ENCODE measurements around the gene MEIOB. TPM values are rescaled to one million over a fixed set of nuclear protein-coding genes. Genes with fewer than 3 reads are reported as not detected.

The MEIOB gene
- polyA plus RNA-seq, 4 donors: 0.34 to 0.38 TPM; not detected in 2

Other genes with a start within 250 kb of the MEIOB start
- 10 to 100 TPM; 17.0 to 52.4 (median 36.3) TPM for gene JPT2, start 193.9 kb downstream of the MEIOB start, polyA plus RNA-seq
- 10 to 100 TPM; 26.2 to 60.1 (median 39.6) TPM for gene MAPK8IP3, start 166.0 kb downstream of the MEIOB start, polyA plus RNA-seq
- 100 to 1,000 TPM in 2 of 4 donors, 10 to 100 TPM in 2; 61.2 to 293 (median 153) TPM for gene NME3, start 100.6 kb downstream of the MEIOB start, polyA plus RNA-seq
- gene EME2, start 99.4 kb downstream of the MEIOB start, polyA plus RNA-seq: 10 to 100 TPM in 2 of 4 donors, 1 to 10 TPM in 2; 6.8 to 16.1 (median 9.6) TPM
- gene MRPS34, start 99.0 kb downstream of the MEIOB start, polyA plus RNA-seq: 100 to 1,000 TPM in 3 of 4 donors, 10 to 100 TPM in 1; 88.9 to 199 (median 172) TPM
- 100 to 1,000 TPM in 2 of 4 donors, 10 to 100 TPM in 2; 41.3 to 197 (median 97.4) TPM for gene SPSB3, start 89.6 kb downstream of the MEIOB start, polyA plus RNA-seq
- 10 to 100 TPM; 38.6 to 70.7 (median 61.8) TPM for gene NUBP2, start 89.2 kb downstream of the MEIOB start, polyA plus RNA-seq
- gene IGFALS, start 78.5 kb downstream of the MEIOB start, polyA plus RNA-seq: 10 to 100 TPM in 1 of 4 donors, under 1 TPM in 3; 0.16 to 17.0 (median 0.38) TPM
- 100 to 1,000 TPM in 2 of 4 donors, 10 to 100 TPM in 2; 49.4 to 167 (median 102) TPM for gene HAGH, start 45.3 kb downstream of the MEIOB start, polyA plus RNA-seq
- 100 to 1,000 TPM in 1 of 4 donors, 10 to 100 TPM in 3; 55.1 to 181 (median 76.7) TPM for gene FAHD1, start 45.0 kb downstream of the MEIOB start, polyA plus RNA-seq
- under 1 TPM in 1 of 4 donors, not detected in 3; 0.04 TPM for gene HS3ST6, start 46.3 kb upstream of the MEIOB start, polyA plus RNA-seq
- 100 to 1,000 TPM in 1 of 4 donors, 10 to 100 TPM in 3; 50.6 to 105 (median 62.0) TPM for gene MSRB1, start 71.0 kb upstream of the MEIOB start, polyA plus RNA-seq
- 1 to 10 TPM in 1 of 4 donors, under 1 TPM in 2, not detected in 1; 0.38 to 1.1 (median 0.67) TPM for gene RPL3L, start 82.5 kb upstream of the MEIOB start, polyA plus RNA-seq
- 100 to 1,000 TPM; 132 to 544 (median 376) TPM for gene NDUFB10, start 87.4 kb upstream of the MEIOB start, polyA plus RNA-seq
- 1,000 to 10,000 TPM; 1,075 to 4,112 (median 2,558) TPM for gene RPS2, start 92.7 kb upstream of the MEIOB start, polyA plus RNA-seq
- gene RNF151, start 94.7 kb upstream of the MEIOB start, polyA plus RNA-seq: under 1 TPM in 2 of 4 donors, not detected in 2; 0.09 to 0.18 TPM
- 10 to 100 TPM; 34.1 to 49.7 (median 45.6) TPM for gene TBL3, start 99.9 kb upstream of the MEIOB start, polyA plus RNA-seq
- 10 to 100 TPM in 2 of 4 donors, 1 to 10 TPM in 2; 3.1 to 30.5 (median 10.8) TPM for gene NOXO1, start 109.3 kb upstream of the MEIOB start, polyA plus RNA-seq
- 100 to 1,000 TPM in 2 of 4 donors, 10 to 100 TPM in 2; 50.4 to 261 (median 94.7) TPM for gene GFER, start 112.0 kb upstream of the MEIOB start, polyA plus RNA-seq
- gene SYNGR3, start 117.8 kb upstream of the MEIOB start, polyA plus RNA-seq: 1 to 10 TPM in 2 of 4 donors, under 1 TPM in 2; 0.45 to 5.4 (median 0.92) TPM
- 10 to 100 TPM; 26.7 to 51.9 (median 29.7) TPM for gene ZNF598, start 137.7 kb upstream of the MEIOB start, polyA plus RNA-seq
- gene NPW, start 147.6 kb upstream of the MEIOB start, polyA plus RNA-seq: 1 to 10 TPM in 1 of 4 donors, under 1 TPM in 2, not detected in 1; 0.48 to 9.0 (median 0.81) TPM
- 10 to 100 TPM; 15.7 to 76.1 (median 42.9) TPM for gene NHERF2, start 154.7 kb upstream of the MEIOB start, polyA plus RNA-seq
- 10 to 100 TPM; 13.0 to 27.6 (median 18.5) TPM for gene NTHL1, start 175.7 kb upstream of the MEIOB start, polyA plus RNA-seq
- gene TSC2, start 175.8 kb upstream of the MEIOB start, polyA plus RNA-seq: 10 to 100 TPM; 35.1 to 75.9 (median 60.1) TPM

Measured in small intestine (tissue), 4 donors.